ENCODE data around the gene EHMT1.

The EHMT1 gene

DNA sequence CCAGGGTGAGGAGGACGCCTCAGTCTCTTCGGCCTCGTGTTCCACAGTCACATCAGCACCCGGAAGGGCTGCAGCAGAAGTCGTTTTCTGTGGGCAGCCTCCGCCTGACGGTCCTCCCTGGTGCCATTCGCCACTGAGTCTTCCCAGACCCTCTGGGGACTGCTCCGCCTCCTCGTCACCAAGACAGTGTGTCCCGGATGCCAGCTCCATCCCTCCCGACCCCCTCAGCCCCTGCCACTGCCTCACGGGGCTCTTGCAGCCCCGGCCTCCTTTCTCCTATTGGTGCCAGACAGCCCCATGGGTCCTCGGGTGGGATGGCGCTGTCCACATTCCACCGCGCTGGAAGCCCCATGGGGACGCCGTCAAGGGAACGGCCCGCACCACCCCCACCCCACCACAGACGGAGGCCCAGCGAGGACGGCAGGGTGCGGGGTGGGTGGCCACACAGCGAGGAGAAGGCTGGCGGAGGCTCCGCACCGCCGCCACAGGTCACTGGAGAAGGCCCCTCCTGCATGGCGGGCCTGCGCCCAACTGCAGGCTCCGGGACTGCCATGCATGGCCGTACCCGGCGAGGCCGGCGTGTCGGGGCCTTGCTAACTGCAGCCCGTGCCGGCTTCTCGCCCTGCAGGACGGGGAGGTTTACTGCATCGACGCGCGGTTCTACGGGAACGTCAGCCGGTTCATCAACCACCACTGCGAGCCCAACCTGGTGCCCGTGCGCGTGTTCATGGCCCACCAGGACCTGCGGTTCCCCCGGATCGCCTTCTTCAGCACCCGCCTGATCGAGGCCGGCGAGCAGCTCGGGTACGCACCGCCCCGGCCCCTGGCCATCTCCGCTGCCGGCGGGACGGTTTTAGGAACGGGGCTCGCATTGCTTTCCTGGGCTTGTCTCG is 215.2 kb downstream of the EHMT1 start:
- no peak for DNase-seq

DNA sequence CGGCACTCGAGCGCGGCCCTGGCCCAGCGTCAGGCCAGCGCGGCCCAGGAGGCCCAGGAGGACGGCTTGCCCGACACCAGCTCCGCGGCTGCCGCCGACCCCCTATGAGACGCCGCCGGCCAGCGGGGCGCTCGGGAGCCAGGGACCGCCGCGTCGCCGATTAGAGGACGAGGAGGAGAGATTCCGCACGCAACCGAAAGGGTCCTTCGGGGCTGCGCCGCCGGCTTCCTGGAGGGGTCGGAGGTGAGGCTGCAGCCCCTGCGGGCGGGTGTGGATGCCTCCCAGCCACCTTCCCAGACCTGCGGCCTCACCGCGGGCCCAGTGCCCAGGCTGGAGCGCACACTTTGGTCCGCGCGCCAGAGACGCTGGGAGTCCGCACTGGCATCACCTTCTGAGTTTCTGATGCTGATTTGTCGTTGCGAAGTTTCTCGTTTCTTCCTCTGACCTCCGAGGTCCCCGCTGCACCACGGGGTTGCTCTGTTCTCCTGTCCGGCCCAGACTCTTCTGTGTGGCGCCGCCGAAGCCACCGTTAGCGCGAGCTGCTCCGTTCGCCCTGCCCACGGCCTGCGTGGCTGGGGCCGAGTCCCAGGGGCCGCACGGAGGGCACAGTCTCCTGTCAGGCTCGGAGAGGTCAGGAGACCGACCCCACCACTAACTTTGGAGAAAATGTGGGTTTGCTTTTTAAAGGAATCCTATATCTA is 216.2 kb downstream of the EHMT1 start:
- no peak for DNase-seq

DNA sequence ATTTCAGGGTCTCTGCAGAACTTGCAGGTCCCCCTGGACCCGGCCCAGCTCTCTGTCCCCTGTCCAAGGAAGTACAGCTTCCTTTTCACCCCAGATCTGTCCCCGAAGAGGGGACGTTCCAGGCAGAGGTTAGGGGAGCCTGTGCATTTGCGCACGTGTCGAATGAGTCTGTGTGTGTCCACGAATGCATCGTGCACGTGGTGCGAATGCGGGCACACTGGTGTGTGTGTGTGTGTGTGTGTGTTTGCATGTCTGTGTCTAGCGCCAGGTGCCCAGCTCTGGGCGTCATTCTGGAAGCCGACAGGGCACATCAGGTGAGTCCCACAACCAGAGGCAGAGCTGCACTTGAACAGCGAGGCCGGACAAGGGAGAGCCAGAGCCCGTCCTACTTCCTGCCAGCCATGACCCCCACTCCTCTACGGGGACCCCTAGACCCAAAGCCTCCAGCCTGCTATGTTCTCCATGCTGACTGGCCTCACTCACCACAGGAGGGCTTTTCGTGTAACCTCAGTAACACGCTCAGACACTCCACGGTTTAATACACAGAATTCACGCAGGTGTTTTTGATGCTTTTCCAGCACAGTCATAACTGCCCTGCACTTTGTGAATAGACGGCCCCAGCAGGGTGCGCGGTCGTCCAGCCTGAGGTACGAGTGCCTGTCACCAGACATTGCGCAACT is 217.5 kb downstream of the EHMT1 start:
- no peak for DNase-seq

DNA sequence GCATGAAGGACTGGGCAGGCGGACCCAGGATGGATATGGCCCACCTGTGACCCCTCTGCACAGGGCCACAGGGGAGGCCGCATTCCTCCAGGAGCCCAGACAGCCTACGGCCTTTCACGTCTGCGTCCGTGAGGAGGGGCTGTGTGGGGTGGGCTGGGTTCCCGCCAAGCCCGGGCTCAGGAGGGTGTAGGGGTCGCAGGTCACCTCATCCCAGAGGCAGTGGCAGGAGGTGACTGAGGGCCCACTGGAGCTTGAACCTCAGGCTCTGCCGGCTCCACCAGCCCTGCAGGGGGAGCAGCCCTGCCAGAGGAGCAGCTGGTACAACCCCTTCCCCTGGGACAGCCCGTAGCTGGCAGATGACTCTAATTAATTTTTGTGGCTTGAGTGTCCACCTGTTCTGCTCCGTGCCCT is 218.0 kb downstream of the EHMT1 start:
- DNase-seq: no peak

DNA sequence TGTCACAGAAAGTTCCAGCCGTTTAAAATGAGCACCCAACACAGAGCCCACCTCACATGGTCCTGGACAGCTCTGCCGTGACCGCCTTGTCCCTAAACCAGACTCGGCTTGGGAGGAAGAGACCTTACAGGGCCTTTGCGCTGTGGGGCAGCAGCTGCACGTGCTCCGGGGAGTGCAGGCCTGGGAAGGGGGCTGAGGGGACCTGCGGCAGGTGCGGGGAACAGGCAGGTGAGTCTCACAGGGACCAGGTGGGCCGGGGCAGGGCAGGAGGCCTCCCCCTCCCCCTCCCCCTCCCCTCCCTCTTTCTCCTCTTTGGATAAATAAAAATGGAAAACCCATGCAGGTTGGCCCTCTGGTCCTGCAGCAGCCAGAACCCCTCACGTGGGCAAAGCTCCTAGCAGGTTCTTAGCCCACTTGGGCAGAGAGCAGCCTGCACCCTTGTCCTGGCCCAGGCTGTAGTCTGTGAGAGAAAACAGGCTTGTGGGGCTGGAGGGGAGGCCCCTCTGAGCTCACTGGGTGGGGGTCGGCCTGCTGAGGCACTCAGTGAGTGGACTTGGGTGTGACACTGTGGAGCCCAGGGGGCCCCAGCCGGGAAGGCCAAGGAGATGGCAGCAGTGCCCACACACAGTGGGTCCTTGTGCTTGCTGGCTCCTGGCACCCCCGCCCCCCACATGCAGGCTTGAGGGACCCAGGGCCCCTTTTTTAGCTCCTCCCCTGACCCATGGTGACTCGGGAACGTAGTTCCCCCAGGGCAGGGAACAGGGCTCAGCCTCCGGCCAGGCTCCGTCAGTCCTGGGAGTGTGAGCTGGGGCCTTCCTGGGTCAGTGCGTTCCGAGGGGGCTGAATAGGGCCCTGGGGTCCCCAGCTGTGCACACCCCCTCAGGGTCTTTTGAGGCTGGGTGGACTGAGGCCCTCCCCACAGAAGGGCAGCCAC is 218.8 kb downstream of the EHMT1 start:
- DNase-seq: no peak

DNA sequence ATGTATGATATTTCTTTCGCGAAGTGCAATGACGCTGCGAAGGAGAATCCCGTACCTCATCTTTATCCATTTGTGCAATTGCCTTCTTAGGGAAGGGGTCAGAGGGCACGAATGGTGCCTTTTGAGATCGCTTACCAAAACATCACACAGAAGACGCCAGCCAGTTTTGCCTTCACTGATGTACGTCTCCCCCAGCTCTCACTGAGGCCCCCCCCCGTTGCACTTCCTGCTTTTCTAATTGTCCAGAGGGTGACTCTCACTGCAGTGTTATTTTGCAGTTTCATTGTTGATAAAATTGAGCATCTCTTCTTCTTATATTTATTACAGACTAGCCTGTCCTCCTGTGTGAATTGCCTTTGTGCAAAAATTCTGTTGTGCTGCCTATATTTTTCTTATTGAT is 219.8 kb downstream of the EHMT1 start:
- no peak for DNase-seq

DNA sequence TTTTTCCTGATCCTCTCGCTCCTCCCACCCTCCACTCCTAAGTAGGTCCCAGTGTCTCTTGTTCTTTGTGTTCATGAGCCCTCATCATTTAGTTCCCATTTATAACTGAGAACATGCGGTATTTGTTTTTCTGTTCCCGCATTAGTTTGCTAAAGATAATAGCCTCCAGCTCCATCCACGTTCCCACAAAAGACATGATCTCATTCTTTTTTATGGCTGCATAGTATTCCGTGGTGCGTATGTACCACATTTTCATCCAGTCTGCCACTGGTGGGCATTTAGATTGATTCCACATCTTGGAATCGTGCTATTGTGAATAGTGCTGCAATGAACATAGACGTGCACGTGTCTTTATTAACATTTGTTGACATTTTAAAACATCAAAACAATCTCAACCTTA is 224.6 kb downstream of the EHMT1 start:
- no peak for DNase-seq

DNA sequence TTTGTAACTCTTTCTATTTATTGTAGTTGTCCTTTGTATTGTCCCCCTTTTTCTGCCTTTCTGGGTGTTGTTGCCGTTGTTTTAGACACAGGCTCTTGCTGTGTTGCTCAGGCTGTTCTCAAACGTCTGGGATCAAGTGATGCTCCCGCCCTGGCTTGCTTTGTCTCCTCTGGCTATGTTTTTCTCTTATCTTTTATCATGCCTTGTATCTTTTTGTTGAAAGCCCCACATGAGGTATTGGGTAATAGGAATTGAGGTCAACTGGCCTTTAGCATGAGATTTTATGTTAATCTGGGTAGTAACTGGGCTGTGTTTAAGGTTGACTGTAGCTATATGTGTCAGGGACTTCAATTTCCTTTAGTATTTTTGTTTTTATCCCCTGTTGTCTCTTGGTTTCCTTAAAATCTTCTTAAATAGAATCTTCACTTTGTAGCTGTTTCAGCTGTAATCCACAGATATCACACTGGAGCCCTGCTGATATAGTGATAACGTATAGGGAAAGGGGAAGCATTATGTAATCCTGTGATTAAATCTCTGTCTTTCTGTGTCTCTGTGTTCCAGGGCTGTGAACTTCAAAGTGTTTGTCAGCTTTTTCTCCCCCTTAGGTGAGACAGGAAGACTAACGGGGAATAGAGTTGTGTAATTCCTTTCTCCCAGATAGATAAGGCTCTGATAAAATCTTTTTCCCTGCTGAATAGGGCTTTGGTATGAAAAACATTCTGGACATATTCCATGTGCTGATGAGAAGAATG is 232.9 kb downstream of the EHMT1 start:
- no peak for DNase-seq

DNA sequence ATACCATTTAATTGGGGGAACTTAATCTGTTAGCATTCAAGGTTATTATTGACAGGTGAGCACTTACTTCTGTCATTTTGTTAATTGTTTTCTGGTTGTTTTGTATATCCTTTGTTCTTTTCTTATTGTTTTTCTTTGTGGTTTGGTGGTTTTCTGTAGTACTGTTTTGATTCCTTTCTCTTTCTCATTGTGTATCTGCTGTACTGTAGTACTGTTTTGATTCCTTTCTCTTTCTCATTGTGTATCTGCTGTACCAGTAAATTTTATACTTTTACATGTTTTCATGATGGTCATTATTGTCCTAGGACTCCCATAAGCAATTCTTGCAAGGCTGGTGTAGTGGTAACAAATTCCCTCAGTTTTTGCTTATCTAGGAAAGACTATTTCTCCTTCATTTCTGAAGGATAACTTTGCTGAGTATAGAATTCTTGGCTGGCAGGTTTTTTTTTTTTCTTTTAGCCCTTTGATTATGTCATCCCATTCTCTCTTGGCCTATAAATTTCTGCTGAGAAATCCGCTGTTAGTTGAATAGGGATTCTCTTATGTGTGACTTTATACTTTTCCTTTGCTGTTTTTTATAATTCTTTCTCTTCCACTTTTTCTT is 234.7 kb downstream of the EHMT1 start:
- no peak for DNase-seq

DNA sequence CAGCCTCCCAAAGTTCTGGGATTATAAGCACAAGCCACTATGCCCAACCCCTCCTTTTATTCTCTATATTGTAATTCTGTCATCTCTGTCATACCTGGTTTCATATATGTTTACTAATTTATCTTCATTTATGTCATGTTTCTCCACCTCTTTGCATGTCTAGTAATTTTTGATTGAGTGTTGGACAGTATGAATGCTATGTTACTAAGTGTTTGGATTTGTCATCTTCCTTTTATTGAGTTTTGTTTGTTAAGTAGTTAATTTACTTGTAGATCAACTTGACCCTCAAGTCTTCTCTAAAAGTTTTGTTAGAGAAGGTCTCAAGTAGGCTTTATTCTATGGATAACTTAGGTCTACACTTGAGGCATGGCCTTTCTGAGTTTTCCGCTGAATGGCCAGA is 241.6 kb downstream of the EHMT1 start:
- no peak for DNase-seq

DNA sequence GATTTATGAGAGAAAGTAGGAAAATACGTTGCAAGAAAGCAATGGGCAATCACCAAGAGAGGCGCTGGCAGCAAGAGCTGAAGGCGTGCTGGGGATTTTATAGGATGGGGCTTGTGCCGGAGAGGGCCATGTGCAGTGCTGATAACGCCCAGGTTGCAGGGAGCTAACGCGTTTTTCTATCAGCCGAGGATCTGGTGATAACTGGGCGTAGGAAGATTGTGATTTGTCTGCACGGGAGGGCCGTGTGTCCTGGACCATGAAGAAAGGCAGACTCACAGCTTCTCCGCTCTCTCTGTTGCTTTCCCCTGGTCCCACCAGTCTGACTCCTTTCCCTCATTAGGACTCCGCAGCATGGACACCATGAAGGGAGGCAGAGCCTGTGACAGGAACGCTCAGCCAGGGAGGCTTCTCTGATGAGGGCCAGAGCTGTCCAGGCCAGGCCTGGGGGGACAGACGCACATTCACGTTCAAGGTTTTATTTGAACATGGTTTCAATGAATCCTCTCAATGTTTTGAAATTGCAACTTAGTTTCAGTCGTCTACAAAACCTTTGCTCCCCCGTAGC is 246.9 kb downstream of the EHMT1 start:
- DNase-seq: no peak

DNA sequence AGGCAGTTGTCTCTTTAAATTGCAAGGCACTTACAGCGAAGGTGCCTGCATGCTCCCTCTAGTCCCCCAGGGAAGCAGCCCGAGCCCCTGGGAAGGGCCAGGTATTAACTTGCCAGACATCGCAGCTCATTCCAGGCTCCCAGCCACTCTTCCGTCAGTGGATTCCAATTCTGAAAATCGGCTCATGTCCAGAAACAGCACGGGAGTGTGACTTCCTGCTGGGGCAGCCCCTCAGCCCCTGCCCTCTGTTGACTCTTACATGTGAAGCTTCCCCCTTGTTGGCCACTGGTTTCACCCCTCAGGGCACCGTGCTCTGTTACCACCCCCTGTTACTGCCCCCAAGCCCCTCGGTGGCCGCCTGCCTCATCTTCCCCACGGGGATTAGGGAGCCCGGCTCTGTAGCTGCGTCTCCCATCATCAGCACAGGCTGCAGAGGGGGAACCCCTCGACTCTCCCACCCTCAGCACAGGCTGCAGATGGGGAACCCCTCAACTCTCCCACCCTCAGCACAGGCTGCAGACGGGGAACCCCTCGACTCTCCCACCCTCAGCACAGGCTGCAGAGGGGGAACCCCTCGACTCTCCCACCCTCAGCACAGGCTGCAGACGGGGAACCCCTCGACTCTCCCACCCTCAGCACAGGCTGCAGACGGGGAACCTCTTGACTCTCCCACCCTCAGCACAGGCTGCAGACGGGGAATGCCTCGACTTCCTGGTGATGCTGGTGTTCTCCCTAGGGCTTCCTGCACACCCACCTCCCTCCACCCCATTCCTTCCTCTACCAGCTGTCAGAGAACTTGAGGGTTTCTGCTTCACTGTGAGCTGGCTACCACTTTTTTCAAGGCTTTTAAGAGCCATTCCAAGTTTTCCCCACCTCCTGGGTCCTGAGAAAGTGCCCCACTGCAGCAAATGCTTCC is 247.7 kb downstream of the EHMT1 start:
- DNase-seq: no peak

DNA sequence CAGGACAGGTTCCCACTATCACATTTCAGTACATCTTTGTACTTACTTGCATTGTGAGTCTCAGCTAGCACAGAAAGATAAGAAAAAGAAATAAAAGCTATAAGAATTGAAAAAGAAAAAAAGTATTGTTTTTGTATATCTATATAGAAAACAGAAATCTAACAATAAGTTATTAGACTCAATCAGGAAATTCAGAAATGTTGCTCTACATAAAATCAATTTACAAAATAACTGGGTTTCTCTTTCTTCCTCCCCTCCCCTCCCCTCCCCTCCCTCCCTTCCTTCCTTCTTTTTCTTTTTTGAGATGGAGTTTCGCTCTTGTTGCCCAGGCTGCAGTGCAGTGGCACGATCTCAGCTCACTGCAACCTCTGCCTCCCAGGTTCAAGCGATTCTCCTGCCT is 251.6 kb downstream of the EHMT1 start:
- no peak for DNase-seq

DNA sequence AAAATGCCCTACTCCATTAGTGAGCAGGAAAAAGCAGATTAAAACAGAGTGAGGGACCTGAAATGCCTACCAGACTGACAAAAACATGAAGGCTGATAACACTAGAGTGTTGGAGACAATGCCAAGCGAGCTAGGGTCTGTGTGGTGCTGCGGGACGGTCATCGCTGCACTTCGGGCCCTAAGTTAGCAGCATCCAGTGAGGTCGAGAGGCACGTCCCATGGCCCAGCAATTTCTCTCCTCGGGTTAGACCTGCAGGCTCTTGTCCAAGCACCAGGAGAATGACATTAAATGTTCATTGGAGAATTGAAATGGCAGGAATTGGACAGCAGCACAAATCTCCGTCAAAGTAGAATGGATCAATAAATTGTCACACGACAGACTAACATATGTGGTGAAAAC is 253.5 kb downstream of the EHMT1 start:
- no peak for DNase-seq

DNA sequence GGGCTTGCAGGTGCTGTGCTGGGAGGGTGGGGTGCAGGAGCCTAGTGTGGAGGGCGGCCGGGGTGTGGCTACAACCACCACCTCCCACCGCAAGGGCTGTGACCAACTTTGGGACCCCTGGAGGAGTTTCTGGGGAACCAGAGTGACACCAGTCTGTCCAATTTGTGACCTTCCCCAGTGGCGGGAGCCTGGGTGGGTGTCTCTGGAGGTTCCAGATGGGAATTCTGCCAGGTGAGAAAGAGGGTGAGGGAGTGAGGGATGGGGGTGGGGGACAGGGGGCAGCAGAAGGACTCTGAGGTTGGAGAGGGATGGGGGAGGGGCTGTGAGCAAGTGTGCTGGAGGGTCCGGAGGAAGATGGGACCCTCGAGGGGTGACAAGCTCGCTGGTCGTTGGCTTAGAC is 254.6 kb downstream of the EHMT1 start:
- no peak for DNase-seq

DNA sequence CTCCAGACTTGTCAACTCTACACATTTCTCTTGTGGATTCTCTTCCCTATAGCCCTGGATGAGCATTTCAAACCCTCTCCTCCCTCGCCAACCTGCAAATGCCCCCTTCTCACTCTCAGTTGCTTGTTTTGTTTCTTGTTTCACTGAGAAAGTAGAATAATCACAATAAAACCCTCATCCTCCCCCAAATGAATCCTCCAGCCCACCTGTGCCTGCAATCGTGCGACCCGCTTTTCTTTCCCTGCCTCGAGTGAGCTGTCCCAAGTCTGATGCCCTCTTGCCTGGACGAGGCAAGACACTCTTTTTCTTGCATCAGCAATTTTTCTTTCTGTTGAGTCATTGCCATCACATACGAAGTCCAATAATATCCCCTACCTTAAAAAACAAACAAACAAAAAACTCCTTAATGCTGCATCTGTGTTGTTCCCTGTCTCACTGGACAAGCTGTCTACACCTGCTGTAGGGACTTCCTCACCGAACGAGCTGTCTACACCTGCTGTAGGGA is 255.1 kb downstream of the EHMT1 start:
- no peak for DNase-seq

DNA sequence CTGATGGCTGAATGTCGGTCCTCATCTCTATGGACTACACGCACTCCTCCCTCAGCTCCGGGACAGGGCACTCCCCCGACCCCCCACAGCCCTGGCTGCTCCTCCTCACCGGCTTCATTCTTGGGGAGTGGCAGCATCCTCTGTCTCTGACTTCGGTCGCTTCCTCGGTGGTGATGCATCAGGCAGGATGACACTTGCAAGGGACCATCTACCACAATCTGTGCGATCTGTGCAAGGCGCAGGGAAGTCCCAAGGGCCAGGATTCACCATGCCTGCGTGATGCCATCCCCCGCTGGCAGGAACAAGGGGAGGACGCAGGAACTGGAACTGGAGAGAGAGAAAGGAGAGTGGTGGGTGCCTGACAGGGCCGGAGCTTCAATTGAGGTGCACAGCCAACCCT is 256.5 kb downstream of the EHMT1 start:
- no peak for DNase-seq

DNA sequence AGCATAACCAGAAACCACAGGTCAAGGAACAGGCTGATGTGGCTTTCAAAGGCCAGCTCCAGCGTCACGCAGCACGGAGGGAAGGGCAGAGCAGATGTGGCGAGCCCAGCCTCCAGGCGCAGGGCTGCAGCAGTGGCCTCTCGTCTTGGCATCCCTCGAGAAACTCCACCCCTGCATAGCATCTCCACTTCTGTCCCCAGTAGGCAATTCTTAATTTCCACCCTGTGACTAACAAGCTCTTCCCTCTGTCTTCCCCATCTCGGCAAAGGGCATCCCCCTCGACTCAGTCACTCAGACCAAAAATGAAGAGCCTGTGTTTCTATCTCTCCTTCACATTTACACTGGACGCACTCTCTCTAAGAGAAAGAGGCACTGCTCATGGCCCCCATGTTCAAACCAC is 257.0 kb downstream of the EHMT1 start:
- no peak for DNase-seq

DNA sequence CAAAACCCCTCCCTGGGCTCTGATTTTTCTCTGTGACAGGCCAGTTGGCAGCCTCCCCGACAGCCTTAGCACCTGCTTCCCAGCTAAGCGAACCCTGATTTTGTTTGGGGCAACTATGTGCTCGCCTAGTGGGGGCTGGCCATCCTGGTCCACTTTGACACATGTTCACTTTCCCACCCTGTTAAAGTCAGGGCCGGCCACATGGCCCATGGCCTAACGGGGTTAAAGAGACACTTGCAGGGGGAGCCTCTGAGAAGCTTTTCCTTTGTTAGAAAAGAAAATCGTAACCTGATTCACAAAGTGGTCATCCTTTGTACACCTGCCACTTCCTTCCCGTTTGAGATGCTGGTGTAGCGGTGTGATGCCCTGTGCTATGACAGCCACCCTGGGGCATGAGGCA is 257.5 kb downstream of the EHMT1 start:
- DNase-seq: no peak
